HL-60 (cell line): ENCODE data around the gene FBXL15.

Experiments
- DNase-seq, 2 experiments: peaks; one replicate each; pipeline ENCODE4 v3.0.0-alpha.2; 2010 to 2020; ENCODE audit warnings: low read depth in 1 of 2, low spot score in 1 of 2
- H3K27ac ChIP-seq: fragments of 250-450 bp; sonication (Bioruptor Pico); replicated peaks from 2 replicates; pipeline ENCODE4 v1.5.1; 2020; ENCODE audit warnings: mild to moderate bottlenecking, moderate library complexity
- H3K27me3 ChIP-seq: fragments of 250-450 bp; sonication (Bioruptor Pico); 2 replicates; pipeline ENCODE4 v1.5.1; 2021; ENCODE audit warnings: mild to moderate bottlenecking, moderate library complexity; ENCODE audit not compliant: insufficient read depth, poor library complexity, severe bottlenecking
- H3K4me3 ChIP-seq: replicated peaks from 2 replicates; pipeline ENCODE4 v1.5.1; 2011; ENCODE audit warnings: mild to moderate bottlenecking, control low read depth, low read length; ENCODE audit not compliant: insufficient read depth
- CTCF ChIP-seq: IDR thresholded peaks from one replicate; pipeline ENCODE4 v1.5.1; 2011; ENCODE audit warnings: low read length, control low read depth, inconsistent platforms; ENCODE audit not compliant: insufficient read depth
- GABPA ChIP-seq: IDR thresholded peaks from 2 replicates; pipeline ENCODE4 v1.6.1; 2012; ENCODE audit warnings: low read depth
- POLR2AphosphoS5 ChIP-seq: IDR thresholded peaks from 2 replicates; pipeline ENCODE4 v1.6.1; 2012; ENCODE audit warnings: low read depth
- SPI1 ChIP-seq: IDR thresholded peaks from 2 replicates; pipeline ENCODE4 v1.6.1; 2012; ENCODE audit warnings: low read depth, mild to moderate bottlenecking, borderline replicate concordance
- TF ChIP-seq, protein P1 (sequence below): IDR thresholded peaks from 2 replicates; pipeline ENCODE4 v1.6.1; 2012; ENCODE audit warnings: low read depth; ENCODE audit not compliant: insufficient replicate concordance

Gene FBXL15

GRCh38 chr10:102411341-102412255, 9.0 kb upstream of the FBXL15 start:
- Histone ChIP-seq H3K27me3 (peaks cover 54% of the 10 kb centered on the region), H3K4me3 (no peak overlapping the region), H3K27ac (no peak overlapping the region)
- TF ChIP-seq SPI1 (no peak), GABPA (no peak), CTCF (no peak), POLR2AphosphoS5 (no peak)
- TF ChIP-seq, protein P1, sequence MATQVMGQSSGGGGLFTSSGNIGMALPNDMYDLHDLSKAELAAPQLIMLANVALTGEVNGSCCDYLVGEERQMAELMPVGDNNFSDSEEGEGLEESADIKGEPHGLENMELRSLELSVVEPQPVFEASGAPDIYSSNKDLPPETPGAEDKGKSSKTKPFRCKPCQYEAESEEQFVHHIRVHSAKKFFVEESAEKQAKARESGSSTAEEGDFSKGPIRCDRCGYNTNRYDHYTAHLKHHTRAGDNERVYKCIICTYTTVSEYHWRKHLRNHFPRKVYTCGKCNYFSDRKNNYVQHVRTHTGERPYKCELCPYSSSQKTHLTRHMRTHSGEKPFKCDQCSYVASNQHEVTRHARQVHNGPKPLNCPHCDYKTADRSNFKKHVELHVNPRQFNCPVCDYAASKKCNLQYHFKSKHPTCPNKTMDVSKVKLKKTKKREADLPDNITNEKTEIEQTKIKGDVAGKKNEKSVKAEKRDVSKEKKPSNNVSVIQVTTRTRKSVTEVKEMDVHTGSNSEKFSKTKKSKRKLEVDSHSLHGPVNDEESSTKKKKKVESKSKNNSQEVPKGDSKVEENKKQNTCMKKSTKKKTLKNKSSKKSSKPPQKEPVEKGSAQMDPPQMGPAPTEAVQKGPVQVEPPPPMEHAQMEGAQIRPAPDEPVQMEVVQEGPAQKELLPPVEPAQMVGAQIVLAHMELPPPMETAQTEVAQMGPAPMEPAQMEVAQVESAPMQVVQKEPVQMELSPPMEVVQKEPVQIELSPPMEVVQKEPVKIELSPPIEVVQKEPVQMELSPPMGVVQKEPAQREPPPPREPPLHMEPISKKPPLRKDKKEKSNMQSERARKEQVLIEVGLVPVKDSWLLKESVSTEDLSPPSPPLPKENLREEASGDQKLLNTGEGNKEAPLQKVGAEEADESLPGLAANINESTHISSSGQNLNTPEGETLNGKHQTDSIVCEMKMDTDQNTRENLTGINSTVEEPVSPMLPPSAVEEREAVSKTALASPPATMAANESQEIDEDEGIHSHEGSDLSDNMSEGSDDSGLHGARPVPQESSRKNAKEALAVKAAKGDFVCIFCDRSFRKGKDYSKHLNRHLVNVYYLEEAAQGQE, result no peak
- no peak for DNase-seq

DNA sequence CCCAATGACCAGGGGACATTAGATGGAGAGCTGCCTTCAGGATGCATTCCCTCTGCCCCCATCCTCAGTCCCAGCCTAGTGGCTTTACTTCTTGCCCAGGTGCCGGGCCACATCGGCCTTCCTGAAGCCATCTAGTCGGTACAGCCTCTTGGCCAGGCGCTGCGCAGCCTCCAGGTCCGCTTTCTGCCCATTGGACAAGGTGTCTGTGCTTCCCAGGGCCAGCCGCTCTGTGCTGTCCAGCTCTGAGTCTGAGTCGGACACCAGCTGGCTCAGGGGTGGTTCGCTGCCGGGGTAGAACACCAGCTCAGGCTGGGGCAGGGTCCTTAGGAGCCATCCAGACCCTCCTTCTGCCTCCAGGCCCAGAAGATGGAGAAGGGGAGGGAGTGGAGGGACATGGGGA, 8.3 kb upstream of the FBXL15 start:
- no peak overlapping the region for H3K4me3 ChIP-seq
- DNase-seq, result no peak
- TF ChIP-seq, protein P1, result no peak
- TF ChIP-seq CTCF, result no peak
- no peak for TF ChIP-seq SPI1
- TF ChIP-seq GABPA, result no peak
- no peak for TF ChIP-seq POLR2AphosphoS5
- no peak overlapping the region for H3K27ac ChIP-seq
- H3K27me3 ChIP-seq, result peaks cover 51% of the 10 kb centered on the region

DNA sequence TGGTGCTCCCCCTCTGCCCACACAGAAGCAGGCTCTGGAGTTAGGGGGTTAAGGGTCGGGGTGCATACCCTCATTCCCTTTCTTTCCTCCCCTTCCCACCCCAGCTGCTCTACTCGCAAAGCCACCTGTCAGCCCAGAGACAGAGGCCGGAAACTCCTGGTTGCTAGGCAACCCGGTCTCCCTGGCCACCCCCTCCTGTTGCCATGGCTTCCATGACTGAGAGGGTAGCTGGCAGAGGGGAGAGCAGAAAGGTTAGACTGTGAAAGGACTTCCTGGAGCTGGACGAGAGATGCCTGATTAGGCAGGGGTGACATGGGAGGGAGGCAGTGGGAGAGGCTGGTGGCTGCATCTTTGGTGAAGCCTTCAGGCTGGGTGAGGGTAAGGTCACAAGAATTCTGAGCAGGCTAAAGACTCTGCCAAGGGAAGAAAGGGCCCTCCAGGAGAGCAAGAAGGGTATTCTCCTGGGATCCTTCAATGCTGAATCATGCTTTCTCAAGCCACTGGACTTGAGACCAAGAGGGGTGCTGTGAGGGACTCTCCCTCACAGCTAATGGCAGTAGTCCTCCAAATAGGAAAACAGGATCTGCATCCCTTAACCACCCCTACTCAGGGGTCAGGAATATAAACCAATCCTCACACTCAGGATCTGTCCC, 7.5 kb upstream of the FBXL15 start:
- H3K27ac ChIP-seq, result no peak overlapping the region
- peaks cover 46% of the 10 kb centered on the region for H3K27me3 ChIP-seq
- DNase-seq, result no peak
- TF ChIP-seq GABPA (no peak), POLR2AphosphoS5 (no peak), CTCF (no peak), SPI1 (no peak)
- TF ChIP-seq, protein P1, result no peak
- no peak overlapping the region for H3K4me3 ChIP-seq
